Articular chondrocyte of knee joint (primary cell): ENCODE measurements around the gene NUTM2E. TPM values are rescaled to one million over a fixed set of nuclear protein-coding genes. Genes with fewer than 3 reads are reported as not detected.

Source experiments
- total RNA-seq: library from RNA; depleted of rRNA; stranded (reverse); fragments of >200 nt; gene quantifications from 2 replicates; pipeline ENCODE4 v1.2.3, GENCODE V29; 2012

Gene NUTM2E, protein sequence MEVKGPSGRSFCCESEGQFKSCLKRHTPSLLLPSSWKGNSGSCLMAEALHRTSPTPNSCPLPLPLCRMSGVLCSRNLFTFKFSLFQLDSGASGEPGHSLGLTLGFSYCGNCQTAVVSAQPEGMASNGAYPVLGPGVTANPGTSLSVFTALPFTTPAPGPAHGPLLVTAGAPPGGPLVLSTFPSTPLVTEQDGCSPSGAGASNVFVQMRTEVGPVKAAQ (N-terminal part only)
- 0.13 TPM in 1 of 2 replicates, not detected in the other for total RNA-seq

DNA sequence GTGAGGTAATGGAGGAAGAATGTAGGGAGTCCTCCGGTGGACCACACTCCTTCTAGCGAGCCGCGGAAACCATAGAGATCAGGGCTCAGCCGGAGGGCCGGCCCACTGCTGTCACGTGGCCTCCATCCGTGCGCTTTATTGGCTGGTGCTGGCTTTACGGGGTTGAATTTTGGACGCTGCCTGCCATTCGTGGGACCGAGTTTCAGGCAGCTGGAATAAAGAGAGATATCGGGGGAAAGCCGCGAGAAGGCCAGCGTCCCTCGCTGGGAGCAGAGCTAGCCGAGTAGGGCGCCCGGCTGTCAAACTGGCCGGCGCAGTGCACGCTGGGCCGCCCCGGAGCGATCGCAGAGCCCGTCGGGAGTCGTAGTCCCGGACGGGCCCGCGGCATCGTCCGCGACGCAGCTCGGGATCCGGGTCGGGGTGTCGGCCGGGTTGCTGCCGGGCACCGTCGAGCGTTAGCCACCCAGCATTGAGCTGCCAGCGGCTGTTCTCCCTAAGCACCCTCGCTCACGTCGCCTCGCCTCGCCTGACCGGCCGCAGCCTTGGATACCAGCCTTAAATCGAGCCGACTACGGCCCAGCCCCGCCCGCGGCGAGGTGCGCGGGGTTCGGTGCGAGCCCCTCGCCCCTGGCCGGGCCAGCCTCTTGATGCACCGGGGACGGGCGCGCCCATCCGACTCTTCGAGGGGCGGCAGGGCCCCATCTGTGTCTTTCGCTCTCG, at the start of gene NUTM2E:
NUTM2E (plus strand) TSS at position 244 of the 720 bp plus-strand sequence. CDS start 15,002 bp downstream, outside the sequence.

Other genes with a start within 250 kb of the NUTM2E start
- gene SFTPA1, start 215.8 kb upstream of the NUTM2E start, total RNA-seq, result not detected in 2 replicates
- under 0.01 and 0.54 TPM in 2 replicates for gene NUTM2B, start 123.5 kb upstream of the NUTM2E start, total RNA-seq
- 0.32 and 0.39 TPM in 2 replicates for gene SFTPD, start 122.4 kb downstream of the NUTM2E start, total RNA-seq